Trophoblast cell (in vitro differentiated cells and primary cell): ENCODE data around the gene FHOD3.
"Not testable (repeated sequence)": the region's sequence is repeated elsewhere in the genome, so short reads cannot be mapped to it uniquely, and the experiment has no call there.

Experiments
- DNase-seq, 2 donors: peaks; one replicate each; pipeline ENCODE4 v3.0.0-alpha.2; 2016
- H2AFZ ChIP-seq: 2 replicates; pipeline ENCODE4 v1.6.1; 2013; ENCODE audit warnings: low read length, moderate library complexity, mild to moderate bottlenecking; ENCODE audit not compliant: insufficient read depth, poor library complexity
- H2AK5ac ChIP-seq: 2 replicates; pipeline ENCODE4 v1.6.1; 2013; ENCODE audit warnings: mild to moderate bottlenecking, low read length
- H2BK120ac ChIP-seq: 2 replicates; pipeline ENCODE4 v1.6.1; 2013; ENCODE audit warnings: low read length, mild to moderate bottlenecking, moderate library complexity; ENCODE audit not compliant: insufficient read depth, poor library complexity
- H2BK12ac ChIP-seq: 2 replicates; pipeline ENCODE4 v1.6.1; 2013; ENCODE audit warnings: mild to moderate bottlenecking, low read length, moderate library complexity
- H2BK5ac ChIP-seq: 2 replicates; pipeline ENCODE4 v1.6.1; 2013; ENCODE audit warnings: low read length, low read depth, moderate library complexity, mild to moderate bottlenecking; ENCODE audit not compliant: poor library complexity
- H3K14ac ChIP-seq: 2 replicates; pipeline ENCODE4 v1.6.1; 2013; ENCODE audit warnings: mild to moderate bottlenecking, low read length
- H3K18ac ChIP-seq: 2 replicates; pipeline ENCODE4 v1.6.1; 2013; ENCODE audit warnings: mild to moderate bottlenecking, low read length
- H3K23ac ChIP-seq: 2 replicates; pipeline ENCODE4 v1.6.1; 2013; ENCODE audit warnings: low read length
- H3K27ac ChIP-seq: 2 replicates; pipeline ENCODE4 v1.5.1; 2013; ENCODE audit warnings: low read depth, mild to moderate bottlenecking, inconsistent platforms, low read length, moderate library complexity
- H3K27me3 ChIP-seq: 2 replicates; pipeline ENCODE4 v1.6.1; 2013; ENCODE audit warnings: inconsistent platforms, mild to moderate bottlenecking, low read length, moderate library complexity; ENCODE audit not compliant: insufficient read depth
- H3K36me3 ChIP-seq, 2 experiments: 1 replicate in 1 of 2; 2 replicates in 1 of 2; pipeline ENCODE4 v1.6.1; 2013; ENCODE audit warnings: low read length in 2 of 2, mild to moderate bottlenecking in 2 of 2, moderate library complexity in 1 of 2; ENCODE audit not compliant: insufficient read depth in 2 of 2, control insufficient read depth in 1 of 2
- H3K4ac ChIP-seq: 2 replicates; pipeline ENCODE4 v1.6.1; 2013; ENCODE audit warnings: low read depth, mild to moderate bottlenecking, low read length, moderate library complexity
- H3K4me1 ChIP-seq, 2 experiments: 1 replicate in 1 of 2; 2 replicates in 1 of 2; pipeline ENCODE4 v1.6.1; 2013; ENCODE audit warnings: low read length in 2 of 2, mild to moderate bottlenecking in 2 of 2, moderate library complexity in 1 of 2; ENCODE audit not compliant: insufficient read depth in 2 of 2, control insufficient read depth in 1 of 2
- H3K4me2 ChIP-seq: 2 replicates; pipeline ENCODE4 v1.6.1; 2013; ENCODE audit warnings: inconsistent platforms, mild to moderate bottlenecking, low read length, moderate library complexity
- H3K4me3 ChIP-seq: 2 replicates; pipeline ENCODE4 v1.5.1; 2013; ENCODE audit warnings: mild to moderate bottlenecking, low read depth, low read length, inconsistent platforms
- H3K79me1 ChIP-seq: one replicate; pipeline ENCODE4 v1.6.1; 2013; ENCODE audit warnings: low read length
- H3K79me2 ChIP-seq: 2 replicates; pipeline ENCODE4 v1.6.1; 2013; ENCODE audit warnings: low read length, mild to moderate bottlenecking; ENCODE audit not compliant: control insufficient read depth, insufficient read depth, poor library complexity
- H3K9ac ChIP-seq: 2 replicates; pipeline ENCODE4 v1.6.1; 2013; ENCODE audit warnings: mild to moderate bottlenecking, low read length
- H3K9me3 ChIP-seq: 2 replicates; pipeline ENCODE4 v1.6.1; 2013; ENCODE audit warnings: low read depth, mild to moderate bottlenecking, control low read depth, inconsistent platforms, low read length; ENCODE audit not compliant: insufficient read depth
- H4K12ac ChIP-seq: 2 replicates; pipeline ENCODE4 v1.6.1; 2013; ENCODE audit warnings: low read depth, mild to moderate bottlenecking, low read length, moderate library complexity
- H4K8ac ChIP-seq: 2 replicates; pipeline ENCODE4 v1.6.1; 2013; ENCODE audit warnings: low read depth, mild to moderate bottlenecking, low read length, moderate library complexity
- H4K91ac ChIP-seq: one replicate; pipeline ENCODE4 v1.6.1; 2013; ENCODE audit warnings: low read depth, mild to moderate bottlenecking, low read length, moderate library complexity
- WGBS: extraction: QIAGEN DNeasy Blood & Tissue Kit; methylation state at CpG from one replicate; pipeline ENCODE4 v1.1.7; 2013; ENCODE audit warnings: missing lambda C conversion rate; ENCODE audit not compliant: insufficient read length, insufficient coverage; ENCODE audit errors: extremely low coverage; 5-methylcytosine and 5-hydroxymethylcytosine counted together

Gene FHOD3

DNA sequence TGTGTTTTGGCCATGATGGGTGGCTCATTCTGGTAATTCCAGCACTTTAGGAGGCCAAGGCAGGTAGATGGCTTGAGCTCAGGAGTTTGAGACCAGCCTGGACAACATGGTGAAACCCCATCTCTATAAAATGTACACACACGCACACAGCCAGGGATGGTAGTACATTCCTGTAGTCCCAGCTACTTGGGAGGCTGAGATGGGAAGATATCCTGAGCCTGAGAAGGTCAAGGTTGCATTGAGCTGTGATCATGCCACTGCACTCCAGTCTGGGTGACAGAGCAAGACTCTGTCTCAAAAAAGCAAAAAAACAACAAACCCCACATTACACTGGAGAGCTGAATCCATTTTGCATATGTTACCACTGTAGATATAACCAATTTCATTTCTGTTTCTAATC lies 423.8 kb downstream of the FHOD3 start:
- H2AFZ ChIP-seq, H3K18ac ChIP-seq, H3K27ac ChIP-seq, H3K4me3 ChIP-seq, H3K4me1 ChIP-seq, H2BK12ac ChIP-seq, H4K12ac ChIP-seq, H4K8ac ChIP-seq, H3K27me3 ChIP-seq, H4K91ac ChIP-seq, H3K79me2 ChIP-seq, H3K9me3 ChIP-seq, H3K9ac ChIP-seq, H2AK5ac ChIP-seq, H3K14ac ChIP-seq, H3K79me1 ChIP-seq, DNase-seq, H2BK120ac ChIP-seq, H3K4me2 ChIP-seq, H2BK5ac ChIP-seq, H3K23ac ChIP-seq, H3K4ac ChIP-seq: not testable (repeated sequence)
- H3K36me3 ChIP-seq, result peaks cover 7 to 11% of the 10 kb centered on the region in 2 experiments
- no CpG with 5 or more reads among the region's 1 CpG for WGBS

DNA sequence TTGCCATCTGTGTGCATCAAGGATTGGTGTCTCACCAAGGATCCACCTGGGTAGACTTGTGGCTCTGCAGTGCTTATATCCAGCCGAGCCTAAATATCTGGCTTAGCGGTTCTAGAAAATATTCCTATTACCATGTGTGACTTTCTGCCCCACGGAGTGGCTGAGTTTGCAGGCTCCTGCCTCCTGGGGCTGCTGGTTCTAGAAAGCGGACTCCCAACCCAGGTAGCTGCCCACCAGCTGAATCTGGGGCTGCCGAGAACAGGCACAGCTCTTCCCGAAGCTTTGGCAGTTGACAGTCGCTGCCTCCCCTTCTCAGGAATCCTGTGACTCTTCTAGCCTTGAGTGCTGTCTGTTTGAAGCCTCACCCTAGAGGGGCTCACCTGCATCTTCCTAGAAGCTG lies 426.7 kb downstream of the FHOD3 start:
- no peak overlapping the region for H3K4me2 ChIP-seq
- WGBS, result no CpG with 5 or more reads among the region's 7 CpGs

DNA sequence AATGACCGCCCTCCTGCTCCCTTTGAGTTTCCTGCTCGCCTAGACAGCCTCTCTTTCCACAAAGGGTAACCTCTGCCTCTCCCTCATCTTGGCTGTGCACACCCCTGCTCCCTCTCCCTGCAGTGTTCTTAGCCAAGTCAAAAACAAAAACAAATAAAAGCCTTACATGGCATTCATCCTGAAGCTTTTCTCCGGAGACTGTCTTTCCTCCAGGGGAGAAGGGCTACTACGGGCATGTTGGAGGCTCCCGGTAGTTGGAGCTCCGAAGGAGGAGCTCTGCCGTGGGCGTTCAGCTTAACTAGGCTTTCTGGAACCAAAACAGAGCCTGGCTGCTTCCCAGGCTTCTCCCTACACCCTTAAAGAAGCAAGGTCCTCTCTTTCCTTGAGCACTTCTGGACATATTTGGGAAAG lies 427.1 kb downstream of the FHOD3 start:
- no peak overlapping the region for H3K18ac ChIP-seq
- WGBS, result no CpG with 5 or more reads among the region's 8 CpGs
- H3K23ac ChIP-seq, result no peak overlapping the region
- no peak overlapping the region for H3K27ac ChIP-seq
- H3K79me1 ChIP-seq, result no peaks in the 10 kb centered on the region
- H3K4me2 ChIP-seq, result no peak overlapping the region
- no peak overlapping the region for H2AK5ac ChIP-seq
- no peaks in the 10 kb centered on the region for H3K79me2 ChIP-seq
- no peak overlapping the region for H2BK5ac ChIP-seq
- H3K4me1 ChIP-seq, result no peaks in the 10 kb centered on the region
- no peak overlapping the region for H3K14ac ChIP-seq
- H3K36me3 ChIP-seq, result peaks cover 3 to 15% of the 10 kb centered on the region in 2 experiments
- no peaks in the 10 kb centered on the region for H3K27me3 ChIP-seq
- H3K9me3 ChIP-seq, result no peaks in the 10 kb centered on the region
- no peak overlapping the region for H2BK120ac ChIP-seq
- no peak overlapping the region for H4K91ac ChIP-seq
- no peak overlapping the region for H4K8ac ChIP-seq
- H2AFZ ChIP-seq, result no peak overlapping the region
- no peak overlapping the region for H2BK12ac ChIP-seq
- H3K9ac ChIP-seq, result no peak overlapping the region
- H3K4ac ChIP-seq, result no peak overlapping the region
- H3K4me3 ChIP-seq, result no peak overlapping the region
- no peak for DNase-seq
- H4K12ac ChIP-seq, result no peak overlapping the region

More for the DNA sequence above, 426.7 kb downstream of the FHOD3 start:
- no peaks in the 10 kb centered on the region for H3K4me1 ChIP-seq
- no peak overlapping the region for H3K23ac ChIP-seq
- H3K4ac ChIP-seq, result no peak overlapping the region
- no peak overlapping the region for H4K12ac ChIP-seq
- no peak overlapping the region for H2AK5ac ChIP-seq
- no peak for DNase-seq
- no peak overlapping the region for H2BK12ac ChIP-seq
- no peak overlapping the region for H3K27ac ChIP-seq
- no peak overlapping the region for H3K14ac ChIP-seq
- H3K9ac ChIP-seq, result peak overlapping the region; percentile 56
- no peak overlapping the region for H2BK120ac ChIP-seq
- H4K8ac ChIP-seq, result no peak overlapping the region
- no peak overlapping the region for H3K4me3 ChIP-seq
- no peaks in the 10 kb centered on the region for H3K27me3 ChIP-seq
- H3K18ac ChIP-seq, result no peak overlapping the region
- H4K91ac ChIP-seq, result no peak overlapping the region
- H3K79me1 ChIP-seq, result no peaks in the 10 kb centered on the region
- no peaks in the 10 kb centered on the region for H3K9me3 ChIP-seq
- no peaks in the 10 kb centered on the region for H3K79me2 ChIP-seq
- no peak overlapping the region for H2BK5ac ChIP-seq
- H2AFZ ChIP-seq, result no peak overlapping the region
- H3K36me3 ChIP-seq, result peaks cover 3 to 14% of the 10 kb centered on the region in 2 experiments

DNA sequence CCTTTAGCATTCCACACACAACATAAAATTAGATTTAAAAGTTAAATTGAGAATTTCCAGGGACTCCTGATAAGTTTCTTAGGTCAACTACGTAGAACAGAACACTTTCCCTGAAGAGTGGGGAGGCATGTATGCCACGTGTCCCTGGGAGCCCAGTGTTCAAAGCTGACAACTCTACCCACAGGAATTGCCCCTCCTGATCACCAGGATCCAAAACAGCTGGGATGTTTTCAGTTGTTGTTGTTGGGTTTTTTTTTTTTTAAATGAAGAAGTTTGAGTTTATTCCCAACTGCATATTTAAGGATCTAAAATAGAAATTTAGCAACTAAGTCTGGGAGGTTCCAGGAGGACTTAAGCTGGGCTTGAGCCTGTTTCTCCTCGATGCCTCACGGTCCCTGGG lies 430.8 kb downstream of the FHOD3 start:
- H4K91ac ChIP-seq, result no peak overlapping the region

More for the DNA sequence above, 430.8 kb downstream of the FHOD3 start:
- H4K8ac ChIP-seq, result no peak overlapping the region
- H3K79me1 ChIP-seq, result no peaks in the 10 kb centered on the region
- H2AK5ac ChIP-seq, result no peak overlapping the region
- H3K4ac ChIP-seq, result no peak overlapping the region
- no peak overlapping the region for H3K27ac ChIP-seq
- DNase-seq, result no peak
- no peak overlapping the region for H2BK120ac ChIP-seq
- H3K4me3 ChIP-seq, result no peak overlapping the region
- H3K9me3 ChIP-seq, result peaks cover 9% of the 10 kb centered on the region
- no peak overlapping the region for H3K14ac ChIP-seq
- H2BK5ac ChIP-seq, result no peak overlapping the region
- peaks cover 16 to 34% of the 10 kb centered on the region in 2 experiments for H3K36me3 ChIP-seq
- no peaks in the 10 kb centered on the region for H3K27me3 ChIP-seq
- WGBS, result no CpG with 5 or more reads among the region's 4 CpGs
- no peak overlapping the region for H3K18ac ChIP-seq
- H3K79me2 ChIP-seq, result no peaks in the 10 kb centered on the region
- H3K4me1 ChIP-seq, result no peaks in the 10 kb centered on the region
- H3K23ac ChIP-seq, result no peak overlapping the region
- H2AFZ ChIP-seq, result no peak overlapping the region
- no peak overlapping the region for H3K4me2 ChIP-seq
- H3K9ac ChIP-seq, result no peak overlapping the region
- H2BK12ac ChIP-seq, result no peak overlapping the region
- H4K12ac ChIP-seq, result no peak overlapping the region
